GM13977 (cell line): ENCODE data around the gene TMC7.

Experiments used
- DNase-seq: peaks from one replicate; pipeline ENCODE4 v3.0.0; 2012; ENCODE audit warnings: low spot score
- in situ Hi-C: fragments of 300-500 bp; cut with MboI; formaldehyde crosslinking; loops from one replicate; pipeline ENCODE4 v1.12.0; 2022; ENCODE audit warnings: low sequenced_read_pairs, low pct_unique_long_range_greater_than_20kb, mixed read lengths, inconsistent platforms; ENCODE audit not compliant: unreplicated experiment
- TF ChIP-seq, protein P1 (sequence below): IDR thresholded peaks from 2 replicates; pipeline ENCODE4 v1.5.1; 2012; ENCODE audit warnings: mild to moderate bottlenecking, control low read depth; ENCODE audit not compliant: insufficient read depth; ENCODE audit errors: extremely low read depth, missing control alignments

TMC7 gene

DNA sequence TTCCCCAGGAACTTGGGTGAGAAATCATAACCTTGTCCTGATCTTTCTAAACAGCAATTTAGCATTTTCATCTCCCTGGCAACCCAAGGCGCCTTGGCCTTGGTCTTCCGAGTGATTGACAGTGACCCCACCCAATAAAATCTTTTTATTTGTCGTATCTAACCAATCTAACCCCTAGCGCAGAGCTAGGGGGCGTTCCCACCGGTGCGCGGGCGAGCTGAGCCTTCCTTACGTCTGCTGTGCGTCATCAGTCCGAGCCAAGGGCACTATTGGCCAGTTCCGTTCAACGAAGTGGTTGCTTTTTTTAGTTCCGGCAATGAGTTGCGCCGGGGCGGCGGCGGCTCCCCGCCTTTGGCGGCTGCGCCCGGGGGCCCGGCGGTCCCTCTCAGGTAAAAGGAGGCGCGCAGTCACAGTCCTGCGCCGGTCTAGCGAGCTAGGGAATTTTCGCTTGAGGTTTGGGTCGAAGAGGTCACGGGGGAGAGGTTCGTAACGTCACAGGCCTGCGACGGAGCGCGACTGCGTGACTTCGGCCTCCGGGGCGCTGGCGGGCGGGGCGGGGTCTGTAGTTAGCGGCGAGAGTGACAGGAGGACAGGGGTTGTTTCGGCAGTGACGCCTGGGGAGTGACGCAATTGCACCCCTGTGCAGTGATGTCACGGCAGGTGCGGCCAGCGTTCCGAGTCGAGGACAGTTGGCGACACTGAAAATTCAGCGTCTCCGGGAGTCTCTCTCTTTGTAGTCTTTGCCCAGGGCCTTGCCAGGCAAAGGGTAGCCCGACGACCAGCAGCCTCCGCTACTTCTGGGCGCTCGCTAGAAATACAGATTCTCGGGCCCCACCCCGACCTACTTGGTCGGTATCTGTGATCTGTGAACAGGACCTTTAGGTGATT, 83.9 kb downstream of the TMC7 start, which contains the start of gene COQ7:
TSS of gene COQ7 (plus strand) at position 266 of the 888 bp plus-strand sequence. CDS start at position 317, 51 bp downstream.
- in situ Hi-C loops = no loop called here
- peak; percentile 95 for DNase-seq
- TF ChIP-seq, protein P1, sequence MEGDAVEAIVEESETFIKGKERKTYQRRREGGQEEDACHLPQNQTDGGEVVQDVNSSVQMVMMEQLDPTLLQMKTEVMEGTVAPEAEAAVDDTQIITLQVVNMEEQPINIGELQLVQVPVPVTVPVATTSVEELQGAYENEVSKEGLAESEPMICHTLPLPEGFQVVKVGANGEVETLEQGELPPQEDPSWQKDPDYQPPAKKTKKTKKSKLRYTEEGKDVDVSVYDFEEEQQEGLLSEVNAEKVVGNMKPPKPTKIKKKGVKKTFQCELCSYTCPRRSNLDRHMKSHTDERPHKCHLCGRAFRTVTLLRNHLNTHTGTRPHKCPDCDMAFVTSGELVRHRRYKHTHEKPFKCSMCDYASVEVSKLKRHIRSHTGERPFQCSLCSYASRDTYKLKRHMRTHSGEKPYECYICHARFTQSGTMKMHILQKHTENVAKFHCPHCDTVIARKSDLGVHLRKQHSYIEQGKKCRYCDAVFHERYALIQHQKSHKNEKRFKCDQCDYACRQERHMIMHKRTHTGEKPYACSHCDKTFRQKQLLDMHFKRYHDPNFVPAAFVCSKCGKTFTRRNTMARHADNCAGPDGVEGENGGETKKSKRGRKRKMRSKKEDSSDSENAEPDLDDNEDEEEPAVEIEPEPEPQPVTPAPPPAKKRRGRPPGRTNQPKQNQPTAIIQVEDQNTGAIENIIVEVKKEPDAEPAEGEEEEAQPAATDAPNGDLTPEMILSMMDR = no peak

GRCh38 chr16:19068237-19068815, 84.6 kb downstream of the TMC7 start:
- in situ Hi-C loops = no loop called here
- TF ChIP-seq, protein P1 = no peak
- DNase-seq = no peak

DNA sequence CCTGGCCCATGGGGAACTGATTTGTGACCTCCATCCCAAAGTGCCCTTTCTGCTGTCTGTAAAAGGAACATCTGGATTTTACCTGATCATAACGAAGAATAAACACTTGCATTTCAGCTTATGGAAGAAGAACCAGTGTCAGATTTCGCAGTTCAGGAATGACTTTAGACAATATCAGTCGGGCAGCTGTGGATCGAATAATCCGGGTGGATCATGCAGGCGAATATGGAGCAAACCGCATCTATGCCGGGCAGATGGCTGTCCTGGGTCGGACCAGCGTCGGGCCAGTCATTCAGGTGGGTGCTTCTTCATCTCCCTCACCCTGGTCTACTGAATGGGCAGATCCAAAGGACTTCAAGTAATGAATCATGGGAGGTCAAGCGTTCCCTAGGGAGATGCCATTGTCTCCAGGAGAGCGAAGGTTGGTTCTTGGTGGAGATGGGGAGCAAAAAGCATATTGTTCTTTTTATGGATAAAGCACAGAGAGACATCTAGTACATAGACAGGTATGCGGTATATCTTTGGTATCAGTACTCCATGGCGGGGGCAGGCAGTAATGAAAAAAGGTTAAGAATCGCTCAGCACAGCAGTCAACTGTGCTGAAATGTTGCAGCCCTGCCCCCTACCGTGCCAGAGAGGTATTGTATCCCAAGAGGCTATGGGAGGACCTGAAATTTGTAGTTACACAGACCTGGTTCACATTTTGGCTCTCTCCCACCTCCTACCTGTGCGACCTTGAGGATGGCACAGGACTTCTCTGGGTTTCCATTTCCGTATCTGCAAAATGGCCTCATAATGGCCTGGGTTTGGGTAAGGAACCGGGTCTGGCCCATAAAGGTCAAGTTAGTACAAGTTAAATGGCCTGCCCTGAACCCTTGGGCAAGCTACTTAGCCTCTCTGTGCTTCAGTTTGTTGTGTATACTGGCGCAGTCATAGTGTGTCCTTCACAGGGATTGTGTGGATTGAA, 88.4 kb downstream of the TMC7 start:
- in situ Hi-C loops = no loop called here
- peak; percentile 39 for DNase-seq
- TF ChIP-seq, protein P1 = peak; percentile 75

GRCh38 chr16:19073344-19073743, 89.6 kb downstream of the TMC7 start:
- no peak for DNase-seq
- in situ Hi-C loops = no loop called here

DNA sequence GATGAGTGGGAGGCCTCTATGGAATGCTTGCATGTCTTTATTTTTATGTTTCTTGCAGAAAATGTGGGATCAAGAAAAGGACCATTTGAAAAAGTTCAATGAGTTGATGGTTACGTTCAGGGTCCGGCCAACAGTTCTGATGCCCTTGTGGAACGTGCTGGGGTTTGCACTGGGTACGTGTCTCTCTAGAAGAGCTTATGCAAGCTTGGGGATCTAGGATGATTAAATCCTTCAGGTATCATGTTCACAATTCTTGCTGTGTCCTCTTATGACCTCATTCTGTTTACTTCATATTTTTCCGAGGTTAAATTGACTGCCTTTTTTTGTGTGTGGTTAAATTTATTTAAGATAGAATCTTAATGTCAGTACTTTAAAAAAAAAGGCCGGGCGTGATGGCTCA, 90.1 kb downstream of the TMC7 start:
- in situ Hi-C loops = no loop called here
- TF ChIP-seq, protein P1 = no peak
- DNase-seq = no peak

More at GRCh38 chr16:19073344-19073743, 89.6 kb downstream of the TMC7 start:
- TF ChIP-seq, protein P1 = no peak

DNA sequence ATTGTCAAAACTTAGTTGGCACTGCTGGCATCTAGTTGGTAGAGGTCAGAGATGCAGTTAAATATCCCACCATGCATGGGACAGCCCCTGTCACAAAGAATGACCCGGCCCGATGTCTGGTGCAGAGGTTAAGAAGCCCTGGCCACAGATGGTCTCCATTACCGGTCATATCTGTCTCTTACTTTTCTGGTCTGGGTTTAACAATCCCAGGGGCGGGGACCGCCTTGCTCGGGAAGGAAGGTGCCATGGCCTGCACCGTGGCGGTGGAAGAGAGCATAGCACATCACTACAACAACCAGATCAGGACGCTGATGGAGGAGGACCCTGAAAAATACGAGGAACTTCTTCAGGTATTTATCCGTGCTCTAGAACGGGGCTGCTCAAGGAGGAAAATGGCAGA, 91.8 kb downstream of the TMC7 start:
- TF ChIP-seq, protein P1 = no peak
- in situ Hi-C loops = no loop called here
- DNase-seq = no peak
